Progenitor cell of endocrine pancreas (in vitro differentiated cells): ENCODE data around the gene TMEM119. TPM values are rescaled to one million over a fixed set of nuclear protein-coding genes. Genes with fewer than 3 reads are reported as not detected.
"Not testable (repeated sequence)": the region's sequence is repeated elsewhere in the genome, so short reads cannot be mapped to it uniquely, and the experiment has no call there.

Experiments used
- DNase-seq: peaks from one replicate; pipeline ENCODE4 v3.0.0; 2021; ENCODE audit warnings: low spot score; ENCODE audit not compliant: unreplicated experiment
- H3K27ac Mint-ChIP-seq: 2 replicates; pipeline ENCODE4 v1.8.0; 2021; ENCODE audit warnings: mild to moderate bottlenecking, moderate library complexity, mixed read lengths
- H3K27me3 Mint-ChIP-seq: 2 replicates; pipeline ENCODE4 v1.8.0; 2021; ENCODE audit warnings: mixed read lengths
- H3K36me3 Mint-ChIP-seq: 2 replicates; pipeline ENCODE4 v1.8.0; 2022; ENCODE audit warnings: mixed read lengths; ENCODE audit not compliant: insufficient read depth
- H3K4me1 Mint-ChIP-seq: 2 replicates; pipeline ENCODE4 v1.8.0; 2021; ENCODE audit warnings: low read depth, mixed read lengths
- H3K4me3 Mint-ChIP-seq: 2 replicates; pipeline ENCODE4 v1.8.0; 2021; ENCODE audit warnings: low read depth, mild to moderate bottlenecking, moderate library complexity, mixed read lengths
- H3K9me3 Mint-ChIP-seq: 2 replicates; pipeline ENCODE4 v1.8.0; 2021; ENCODE audit warnings: low read depth, mixed read lengths
- CTCF ChIP-seq: fragments of 200-600 bp; sonication (generic); IDR thresholded peaks from one replicate; pipeline ENCODE4 v1.5.0; 2021; ENCODE audit warnings: antibody characterized with exemption, mild to moderate bottlenecking; ENCODE audit not compliant: unreplicated experiment
- total RNA-seq: library from RNA; stranded (reverse); gene quantifications from 2 replicates; pipeline ENCODE4 v1.2.1, GENCODE V29; 2021

TMEM119 gene
- total RNA-seq, 1 donor from 2014 or later = not detected

GRCh38 chr12:108594960-108595710 is 2.7 kb downstream of the TMEM119 start:
- no peak for DNase-seq
- H3K9me3 Mint-ChIP-seq = no peaks in the 10 kb centered on the region
- H3K27ac Mint-ChIP-seq = no peak overlapping the region
- no peaks in the 10 kb centered on the region for H3K4me1 Mint-ChIP-seq
- no peak overlapping the region for H3K4me3 Mint-ChIP-seq
- no peak for TF ChIP-seq CTCF
- no peaks in the 10 kb centered on the region for H3K36me3 Mint-ChIP-seq
- H3K27me3 Mint-ChIP-seq = peaks cover 10% of the 10 kb centered on the region

DNA sequence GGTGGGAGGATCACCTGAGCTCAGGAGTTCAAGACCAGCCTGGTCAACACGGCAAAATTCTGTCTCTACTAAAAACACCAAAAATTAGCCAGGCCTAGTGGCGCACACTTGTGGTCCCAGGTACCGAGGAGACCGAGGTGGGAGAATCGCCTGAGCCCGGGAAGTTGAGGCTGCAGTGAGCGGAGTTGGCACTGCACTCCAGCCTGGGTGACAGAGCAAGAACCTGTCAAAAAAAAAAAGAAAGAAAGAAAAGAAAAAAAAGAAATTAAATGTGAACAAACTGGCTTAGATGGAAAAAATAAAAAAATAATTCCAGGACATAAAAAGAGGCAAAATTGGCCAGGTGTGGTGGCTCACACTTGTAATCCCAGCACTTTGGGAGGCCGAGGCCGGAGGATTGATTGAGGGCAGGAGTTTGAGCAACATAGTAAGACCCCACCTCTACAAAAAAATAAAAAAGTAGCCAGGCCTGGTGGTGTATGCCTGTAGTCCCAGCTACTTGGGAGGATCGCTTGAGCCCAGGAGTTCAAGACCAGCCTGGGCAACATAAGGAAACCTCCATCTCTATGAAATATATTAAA is 3.5 kb downstream of the TMEM119 start:
- TF ChIP-seq CTCF = no peak
- Mint-ChIP-seq H3K4me1 (no peaks in the 10 kb centered on the region), H3K9me3 (no peaks in the 10 kb centered on the region), H3K27ac (no peak overlapping the region), H3K36me3 (no peaks in the 10 kb centered on the region), H3K27me3 (peaks cover 10% of the 10 kb centered on the region), H3K4me3 (no peak overlapping the region)
- DNase-seq = no peak

GRCh38 chr12:108592033-108592909 is 5.6 kb downstream of the TMEM119 start:
- no peaks in the 10 kb centered on the region for H3K27me3 Mint-ChIP-seq
- no peak overlapping the region for H3K4me3 Mint-ChIP-seq
- no peak for DNase-seq
- H3K27ac Mint-ChIP-seq = no peak overlapping the region
- TF ChIP-seq CTCF = no peak
- no peaks in the 10 kb centered on the region for H3K9me3 Mint-ChIP-seq
- peaks cover 1% of the 10 kb centered on the region for H3K4me1 Mint-ChIP-seq
- no peaks in the 10 kb centered on the region for H3K36me3 Mint-ChIP-seq

DNA sequence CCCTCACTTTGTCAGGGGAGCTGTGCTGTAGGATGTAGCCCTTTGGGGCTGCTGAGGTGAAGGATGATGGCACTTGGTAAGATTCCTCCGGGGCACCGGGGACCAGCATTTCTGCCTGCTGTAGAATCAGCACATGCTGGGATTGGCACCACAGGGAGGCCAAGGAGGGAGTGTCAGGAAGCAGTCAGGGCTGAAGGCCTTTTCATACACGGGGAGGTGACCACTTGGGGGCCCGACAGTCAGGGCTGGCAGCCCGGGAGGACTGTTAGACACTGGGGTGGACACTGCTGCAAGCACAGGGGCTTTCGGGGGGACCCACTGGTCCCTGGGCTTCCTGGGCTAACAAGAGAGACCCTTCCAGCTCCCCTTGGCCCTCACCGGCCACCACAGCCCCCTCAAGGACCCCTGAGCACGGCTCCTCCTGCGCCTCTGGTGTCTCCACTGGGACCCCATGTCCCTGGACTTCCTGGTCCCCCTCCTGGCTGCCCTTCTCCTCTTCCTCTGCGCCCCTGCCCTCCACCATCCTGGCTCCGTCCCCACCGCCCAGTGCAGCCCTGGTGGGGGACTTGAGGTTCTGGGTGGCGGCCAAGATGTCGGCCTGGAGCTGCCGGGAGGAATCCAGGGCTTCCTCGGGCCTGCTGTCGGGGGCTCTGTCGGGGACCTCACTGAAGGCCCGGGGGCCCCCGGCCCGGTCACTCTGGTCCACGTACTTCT is 6.5 kb downstream of the TMEM119 start:
- peaks cover 1% of the 10 kb centered on the region for H3K4me1 Mint-ChIP-seq
- H3K9me3 Mint-ChIP-seq = no peaks in the 10 kb centered on the region
- H3K36me3 Mint-ChIP-seq = no peaks in the 10 kb centered on the region
- H3K27me3 Mint-ChIP-seq = no peaks in the 10 kb centered on the region
- TF ChIP-seq CTCF = no peak
- H3K27ac Mint-ChIP-seq = no peak overlapping the region
- no peak overlapping the region for H3K4me3 Mint-ChIP-seq
- DNase-seq = no peak

- H3K27me3 Mint-ChIP-seq, H3K9me3 Mint-ChIP-seq, H3K4me1 Mint-ChIP-seq, DNase-seq, H3K4me3 Mint-ChIP-seq, H3K36me3 Mint-ChIP-seq, H3K27ac Mint-ChIP-seq: not testable (repeated sequence)
These were observed 7.4 kb downstream of the TMEM119 start for GRCh38 chr12:108590463-108590862.
